Measurements from ENCODE around the gene PTPRN2. TPM values are rescaled to one million over a fixed set of nuclear protein-coding genes. Genes with fewer than 3 reads are reported as not detected.

Gene PTPRN2
- total RNA-seq, 1 donor, result 0.09 TPM

GRCh38 chr7:158549176-158549615 lies 38.4 kb downstream of the PTPRN2 start:
- no peak overlapping the region for H3K4me3 ChIP-seq (ENCODE audit: low read depth, low read length)
- DNase-seq (ENCODE audit: low read depth), result no peak
- TF ChIP-seq CTCF (IDR thresholded peaks at IDR 0.05; ENCODE audit: insufficient read depth, low read length), result no peak

GRCh38 chr7:158548726-158549125 lies 38.9 kb downstream of the PTPRN2 start:
- H3K4me3 ChIP-seq (ENCODE audit: low read depth, low read length), result no peak overlapping the region
- DNase-seq (ENCODE audit: low read depth), result no peak
- no peak for TF ChIP-seq CTCF (IDR thresholded peaks at IDR 0.05; ENCODE audit: insufficient read depth, low read length)

GRCh38 chr7:158547817-158548216 lies 39.8 kb downstream of the PTPRN2 start:
- TF ChIP-seq CTCF (IDR thresholded peaks at IDR 0.05; ENCODE audit: insufficient read depth, low read length), result no peak
- no peak for DNase-seq (ENCODE audit: low read depth)
- H3K4me3 ChIP-seq (ENCODE audit: low read depth, low read length), result no peak overlapping the region

- no peak overlapping the region for H3K4me3 ChIP-seq (ENCODE audit: low read depth, low read length)
- no peak for TF ChIP-seq CTCF (IDR thresholded peaks at IDR 0.05; ENCODE audit: insufficient read depth, low read length)
- no peak for DNase-seq (ENCODE audit: low read depth)
Measured at GRCh38 chr7:158546626-158547025, 41.0 kb downstream of the PTPRN2 start.

- no peak for TF ChIP-seq CTCF (IDR thresholded peaks at IDR 0.05; ENCODE audit: insufficient read depth, low read length)
- no peak for DNase-seq (ENCODE audit: low read depth)
- no peak overlapping the region for H3K4me3 ChIP-seq (ENCODE audit: low read depth, low read length)
Measured at GRCh38 chr7:158546214-158546613, 41.4 kb downstream of the PTPRN2 start.

GRCh38 chr7:158544708-158545107 lies 42.9 kb downstream of the PTPRN2 start:
- H3K4me3 ChIP-seq (ENCODE audit: low read depth, low read length), result no peak overlapping the region
- TF ChIP-seq CTCF (IDR thresholded peaks at IDR 0.05; ENCODE audit: insufficient read depth, low read length), result no peak
- DNase-seq (ENCODE audit: low read depth), result no peak

- no peak for TF ChIP-seq CTCF (IDR thresholded peaks at IDR 0.05; ENCODE audit: insufficient read depth, low read length)
- no peak for DNase-seq (ENCODE audit: low read depth)
- H3K4me3 ChIP-seq (ENCODE audit: low read depth, low read length), result no peak overlapping the region
Measured at GRCh38 chr7:158543840-158544239, 43.8 kb downstream of the PTPRN2 start.

Measured in fibroblast of the aortic adventitia (primary cell).